HG03045 (cell line): ENCODE measurements around the gene TNFAIP8.
"Not testable (repeated sequence)": the region's sequence is repeated elsewhere in the genome, so short reads cannot be mapped to it uniquely, and the experiment has no call there.

ENCODE experiments used
- ATAC-seq: cut with Tn5 transposase; IDR thresholded peaks from one replicate; pipeline ENCODE4 v1.9.1; 2021; ENCODE audit warnings: mild to moderate bottlenecking, moderate library complexity; ENCODE audit not compliant: unreplicated experiment

TNFAIP8 gene

DNA sequence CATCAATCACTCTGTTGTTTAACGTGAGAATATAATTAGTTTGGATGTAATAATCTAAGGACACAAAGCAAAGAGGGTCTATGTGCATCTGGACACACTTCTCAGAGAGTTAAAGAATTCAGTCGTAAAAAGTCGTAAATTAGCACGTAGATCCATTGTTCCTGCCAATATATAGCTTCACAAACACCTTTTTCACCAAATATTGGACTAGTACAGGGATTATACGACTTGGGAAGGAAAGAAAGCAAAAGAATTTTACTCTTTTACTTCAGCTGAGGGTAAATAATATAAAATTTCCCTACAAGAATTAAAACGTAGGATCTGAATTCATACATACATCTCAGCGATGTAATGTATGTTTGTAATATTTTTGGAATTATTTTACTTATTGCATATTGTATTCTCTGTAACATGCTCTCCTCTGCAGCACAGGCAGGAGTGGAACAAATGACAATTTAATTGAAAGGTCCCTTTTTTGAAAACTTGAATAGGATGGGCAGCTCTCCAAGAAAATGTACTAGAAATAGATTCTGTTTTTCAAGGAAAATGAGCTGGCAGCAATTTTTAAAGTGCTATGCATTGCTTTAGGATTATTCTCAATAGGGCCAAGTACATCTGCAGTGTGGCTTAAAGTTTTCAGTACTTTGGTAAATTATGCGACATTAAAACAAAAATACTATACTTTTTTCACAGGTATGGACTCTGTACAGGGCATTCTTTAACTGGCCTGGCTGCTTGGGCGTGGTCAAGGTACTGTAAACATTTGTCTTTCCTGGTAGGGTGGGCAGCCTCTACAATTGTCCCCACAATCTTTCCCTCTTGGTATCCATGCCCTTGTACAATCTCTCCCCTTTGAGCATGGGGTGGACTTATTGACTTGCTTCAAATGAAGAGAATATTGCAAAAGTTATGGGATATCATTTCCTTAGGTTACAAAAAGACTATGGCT is 56.7 kb downstream of the TNFAIP8 start:
- no peak for ATAC-seq

DNA sequence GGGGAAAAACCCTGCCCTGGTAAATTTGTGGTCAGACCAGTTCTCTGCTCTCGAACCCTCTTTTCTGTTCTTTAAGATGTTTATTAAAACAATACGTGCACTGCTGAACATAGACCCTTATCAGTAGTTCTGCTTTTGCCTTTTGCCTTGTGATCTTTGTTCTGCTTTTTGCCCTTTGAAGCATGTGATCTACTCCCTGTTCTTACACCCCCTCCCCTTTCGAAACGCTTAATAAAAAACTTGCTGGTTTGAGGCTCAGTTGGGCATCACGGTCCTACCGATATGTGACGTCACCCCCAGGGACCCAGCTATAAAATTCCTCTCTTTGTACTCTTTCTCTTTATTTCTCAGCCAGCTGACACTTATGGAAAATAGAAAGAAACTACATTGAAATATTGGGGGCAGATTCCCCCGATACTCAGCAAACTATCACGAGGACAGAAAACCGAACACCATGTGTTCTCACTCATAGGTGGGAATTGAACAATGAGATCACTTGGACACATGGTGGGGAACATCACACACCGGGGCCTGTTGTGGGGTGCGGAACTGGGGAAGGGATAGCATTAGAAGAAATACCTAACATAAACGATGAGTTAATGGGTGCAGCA is 58.4 kb downstream of the TNFAIP8 start:
- ATAC-seq: not testable (repeated sequence)

DNA sequence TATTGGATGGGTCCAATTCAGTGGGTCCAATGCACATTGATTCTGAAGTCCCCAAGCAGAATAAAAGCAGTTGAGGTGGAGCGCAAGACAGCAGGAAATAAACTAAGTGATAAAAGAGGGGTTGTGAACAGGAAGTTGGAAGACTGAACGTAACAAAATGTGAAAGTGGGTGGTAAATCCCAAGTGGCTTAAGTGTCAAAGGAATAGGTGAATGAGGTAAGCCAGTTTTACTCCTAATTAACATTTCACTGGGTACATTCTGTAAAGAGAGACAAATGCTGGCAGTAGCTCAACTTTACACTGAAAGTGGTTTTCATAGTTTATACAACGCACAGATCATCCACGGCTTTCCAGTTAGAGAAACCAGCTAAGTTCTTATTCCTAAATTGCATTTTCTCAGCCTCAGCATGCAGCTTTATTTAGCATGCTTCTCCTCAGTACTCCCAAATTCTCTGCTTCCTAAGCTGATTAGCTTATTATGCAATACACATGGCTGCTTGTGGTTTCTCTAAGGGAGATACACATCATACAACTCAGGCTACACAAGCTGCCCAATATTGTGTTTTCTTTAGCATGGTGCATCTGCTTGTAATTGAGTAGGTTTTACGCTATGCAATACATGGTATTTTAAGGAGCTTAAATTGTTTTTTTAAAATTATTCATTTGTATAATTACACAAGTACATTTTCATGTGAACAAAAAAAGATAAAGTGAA is 62.2 kb downstream of the TNFAIP8 start:
- no peak for ATAC-seq

DNA sequence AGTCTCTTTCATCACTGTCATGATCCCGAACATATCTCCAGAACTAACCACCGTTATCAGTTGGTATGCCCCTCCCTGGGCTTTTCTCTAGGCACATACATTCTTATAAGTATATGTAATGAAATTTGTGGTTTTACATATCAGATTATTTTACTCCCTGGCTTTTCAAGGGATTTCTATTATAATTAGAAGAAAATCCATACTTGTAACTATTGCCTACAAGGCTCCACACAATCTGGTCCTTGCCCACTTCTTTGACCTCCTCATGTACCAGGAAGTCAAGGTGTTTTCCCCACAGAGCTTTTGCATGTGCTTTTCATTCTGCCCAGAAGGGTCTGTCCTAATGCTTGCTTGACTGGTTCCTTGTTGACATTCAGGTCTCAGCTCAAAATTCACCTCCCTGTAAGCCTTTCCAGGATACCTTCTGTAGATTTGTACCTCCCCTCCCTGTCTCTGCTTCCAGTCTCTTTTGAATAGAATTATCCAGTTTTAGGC is 62.8 kb downstream of the TNFAIP8 start:
- no peak for ATAC-seq

DNA sequence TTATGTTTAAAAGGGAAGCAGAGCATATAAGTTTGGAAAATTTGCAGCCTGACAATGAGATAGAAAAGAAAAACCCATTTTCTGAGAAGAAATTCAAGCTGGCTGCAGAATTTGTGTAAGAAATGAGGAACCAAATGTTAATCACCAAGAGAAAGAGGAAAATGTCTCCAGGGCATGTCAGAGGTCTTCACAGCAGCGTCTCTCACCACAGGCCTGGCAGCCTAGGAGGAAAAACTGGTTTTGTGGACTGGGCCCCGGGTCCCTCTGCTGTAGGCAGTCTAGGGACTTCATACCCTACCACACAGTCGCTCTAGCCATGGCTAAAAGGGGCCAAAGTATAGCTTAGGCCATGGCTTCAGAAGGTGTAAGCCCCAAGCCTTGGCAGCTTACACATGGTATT is 64.3 kb downstream of the TNFAIP8 start:
- no peak for ATAC-seq

DNA sequence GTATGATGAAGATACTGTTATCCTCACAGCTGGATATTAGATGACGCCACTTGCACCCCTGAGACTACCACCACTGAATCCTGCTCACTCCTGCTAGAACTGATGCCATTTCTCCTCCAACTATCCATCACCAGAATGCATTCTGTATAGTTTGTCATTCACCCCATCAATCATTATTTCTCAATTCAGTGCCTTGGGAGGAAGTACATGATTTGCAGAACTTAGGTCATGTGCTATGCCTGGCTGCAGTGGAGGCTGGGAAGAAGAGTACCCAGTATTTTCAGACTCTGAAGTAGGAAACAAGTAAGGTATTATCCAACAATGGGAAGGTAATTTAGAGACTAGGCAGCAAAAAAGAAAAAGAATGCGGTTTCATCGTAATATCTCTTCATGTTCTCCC is 70.2 kb downstream of the TNFAIP8 start:
- ATAC-seq: no peak

DNA sequence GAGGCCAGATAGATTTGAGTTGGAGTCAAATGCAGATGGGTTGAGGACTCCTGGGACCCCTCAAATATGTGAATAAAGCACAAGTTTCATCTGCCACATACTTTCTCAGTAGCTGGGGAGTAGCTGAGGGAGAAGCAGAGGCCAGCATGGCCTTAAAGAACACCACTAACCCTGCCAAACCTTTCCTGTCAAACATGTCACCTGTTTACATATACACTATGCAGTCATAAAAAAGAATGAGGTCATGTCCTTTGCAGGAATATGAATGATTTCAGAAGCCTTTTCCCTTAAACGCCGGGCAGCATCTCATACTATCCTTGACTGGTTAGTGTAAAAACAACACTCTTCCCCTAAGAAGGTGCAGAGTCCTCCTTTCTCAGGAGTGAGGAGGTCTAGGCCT is 71.2 kb downstream of the TNFAIP8 start:
- ATAC-seq: no peak

DNA sequence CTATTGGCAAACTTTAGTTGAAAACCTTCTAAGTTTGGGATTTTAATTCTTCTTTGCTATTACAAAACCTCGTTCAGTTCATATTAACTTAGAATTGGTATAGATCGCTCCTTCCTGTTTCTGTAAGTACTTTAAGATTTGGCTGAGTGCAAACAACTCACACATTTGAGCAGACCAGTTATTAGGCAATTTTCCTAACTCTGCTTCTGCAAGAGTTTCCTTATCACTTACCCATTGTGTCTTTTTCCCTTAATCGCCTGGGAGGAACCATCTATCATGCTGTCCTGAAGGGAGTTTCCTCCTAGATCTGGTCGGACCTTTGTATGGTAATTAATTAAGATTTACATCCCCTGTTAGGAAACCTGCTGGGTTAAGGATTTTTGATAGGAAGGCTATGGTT is 71.8 kb downstream of the TNFAIP8 start:
- ATAC-seq: not testable (repeated sequence)

DNA sequence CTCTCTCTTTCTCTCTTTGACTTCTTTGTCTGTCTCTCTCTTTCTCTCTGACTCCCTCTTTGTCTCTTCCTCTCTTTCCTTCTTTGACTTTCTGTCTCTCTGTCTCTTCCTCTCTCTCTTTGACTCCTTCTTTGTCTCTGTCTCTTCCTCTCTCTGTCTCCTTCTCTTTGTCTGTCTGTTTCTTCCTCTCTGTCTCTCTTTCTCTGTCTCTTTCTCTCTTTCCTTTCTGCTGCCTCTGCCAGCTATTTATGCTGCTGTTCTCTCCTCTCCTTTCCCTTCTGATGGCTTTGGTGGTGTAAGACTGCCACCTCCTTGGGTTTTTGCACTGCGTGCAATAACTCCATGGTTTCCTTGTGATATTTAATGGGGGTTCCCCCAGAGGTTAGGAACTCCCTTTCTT is 72.3 kb downstream of the TNFAIP8 start:
- ATAC-seq: not testable (repeated sequence)

DNA sequence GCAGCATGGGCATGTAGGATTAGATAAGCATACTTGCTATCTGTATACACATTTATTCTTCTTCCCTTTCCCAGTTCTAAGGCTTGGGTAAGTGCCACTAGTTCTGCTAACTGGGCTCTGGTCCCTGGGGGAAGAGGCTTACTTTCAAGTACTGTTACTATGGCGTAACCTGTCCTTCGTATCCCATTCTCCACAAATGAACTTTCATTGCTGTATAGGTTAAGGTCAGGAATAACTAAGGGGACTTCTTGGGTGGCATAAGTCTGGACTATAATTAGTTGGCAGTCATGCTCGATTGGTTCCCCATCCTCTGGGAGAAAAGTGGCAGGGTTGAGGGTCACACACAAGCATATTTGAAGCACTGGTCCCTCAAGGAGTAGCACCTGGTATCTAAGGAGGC is 72.8 kb downstream of the TNFAIP8 start:
- not testable (repeated sequence) for ATAC-seq

DNA sequence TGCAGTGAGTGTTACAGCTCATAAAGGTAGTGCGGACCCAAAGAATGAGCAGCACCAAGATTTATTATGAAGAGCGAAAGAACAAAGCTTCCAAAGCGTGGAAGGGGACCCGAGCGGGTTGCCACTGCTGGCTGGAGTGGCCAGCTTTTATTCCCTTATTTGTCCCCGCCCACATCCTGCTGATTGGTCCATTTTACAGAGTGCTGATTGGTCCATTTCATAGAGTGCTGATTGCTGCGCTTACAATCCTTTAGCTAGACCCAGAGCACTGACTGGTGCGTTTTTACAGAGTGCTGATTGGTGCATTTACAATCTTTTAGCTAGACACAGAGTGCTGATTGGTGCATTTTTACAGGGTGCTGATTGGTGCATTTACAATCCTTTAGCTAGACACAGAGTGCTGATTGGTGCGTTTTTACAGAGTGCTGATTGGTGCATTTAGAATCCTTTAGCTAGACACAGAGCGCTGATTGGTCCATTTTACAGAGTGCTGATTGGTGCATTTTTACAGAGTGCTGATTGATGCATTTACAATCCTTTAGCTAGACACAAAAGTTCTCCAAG is 76.9 kb downstream of the TNFAIP8 start:
- ATAC-seq: not testable (repeated sequence)

DNA sequence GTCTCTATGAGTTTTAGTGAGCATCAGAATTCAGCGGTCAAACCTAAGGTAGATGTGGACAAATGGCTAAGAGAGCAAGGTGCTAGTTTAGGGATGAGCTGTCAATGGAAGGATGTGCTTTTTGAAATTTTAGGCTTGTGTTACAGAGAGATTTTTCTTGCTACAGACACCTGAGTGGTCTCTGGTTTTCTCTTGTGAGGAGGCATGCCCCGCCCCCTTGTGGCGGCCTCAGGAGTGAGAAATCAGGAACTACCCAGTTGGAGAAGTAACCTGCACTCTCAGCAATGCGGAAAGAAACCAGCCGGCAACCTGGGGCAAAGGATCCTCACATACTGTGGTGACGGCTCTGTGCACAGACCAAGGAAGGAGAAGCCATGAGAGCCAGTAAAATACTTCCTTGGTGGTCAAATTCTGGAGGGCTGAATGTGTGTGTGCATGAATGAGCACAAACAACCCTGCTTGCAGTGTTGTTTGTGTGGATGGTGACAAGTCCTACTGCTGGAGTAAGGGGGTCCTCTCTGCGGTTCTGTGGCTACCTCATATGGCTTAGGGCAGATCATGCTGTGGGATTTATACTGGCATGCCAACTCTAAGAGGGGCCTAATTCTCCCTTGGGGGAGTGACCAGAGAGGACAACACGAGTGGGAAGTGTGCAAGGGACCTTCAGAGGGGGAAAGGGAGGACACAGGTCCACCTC is 79.8 kb downstream of the TNFAIP8 start:
- ATAC-seq: peak; percentile 92

DNA sequence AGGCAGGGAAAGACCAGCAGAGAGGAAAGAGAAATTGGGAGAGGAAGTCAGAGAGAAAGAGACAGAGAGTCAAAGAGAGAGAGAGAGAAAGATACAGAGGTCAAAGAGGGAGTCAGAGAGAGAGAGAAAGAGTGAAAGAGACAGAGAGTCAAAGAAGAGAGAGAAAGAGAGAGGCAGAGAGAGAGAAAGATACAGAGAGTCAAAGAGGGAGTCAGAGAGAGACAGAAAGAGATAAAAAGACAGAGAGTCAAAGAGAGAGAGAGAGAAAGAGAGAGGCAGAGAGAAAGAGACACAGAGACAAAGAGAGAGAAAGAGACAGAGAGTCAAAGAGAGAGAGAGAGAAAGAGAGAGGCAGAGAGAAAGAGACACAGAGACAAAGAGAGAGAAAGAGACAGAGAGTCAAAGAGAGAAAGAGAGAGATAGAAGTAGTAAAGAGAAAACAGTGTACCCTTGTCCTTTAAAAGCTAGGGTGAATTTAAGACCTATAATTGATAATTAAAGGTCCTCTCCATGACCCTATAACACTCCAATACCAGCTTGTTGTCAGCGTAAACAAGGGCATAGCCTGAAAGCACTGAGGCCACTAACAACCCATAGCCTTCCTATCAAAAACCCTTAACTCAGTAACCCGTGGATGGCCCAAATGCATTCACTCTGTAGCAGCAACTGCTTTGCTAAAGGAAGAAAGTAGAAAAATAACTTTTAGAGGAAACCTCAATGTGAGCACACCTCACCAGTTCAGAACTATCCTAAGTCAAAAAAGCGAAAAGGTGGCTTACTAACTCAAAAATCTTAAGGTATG is 82.2 kb downstream of the TNFAIP8 start:
- ATAC-seq: not testable (repeated sequence)

DNA sequence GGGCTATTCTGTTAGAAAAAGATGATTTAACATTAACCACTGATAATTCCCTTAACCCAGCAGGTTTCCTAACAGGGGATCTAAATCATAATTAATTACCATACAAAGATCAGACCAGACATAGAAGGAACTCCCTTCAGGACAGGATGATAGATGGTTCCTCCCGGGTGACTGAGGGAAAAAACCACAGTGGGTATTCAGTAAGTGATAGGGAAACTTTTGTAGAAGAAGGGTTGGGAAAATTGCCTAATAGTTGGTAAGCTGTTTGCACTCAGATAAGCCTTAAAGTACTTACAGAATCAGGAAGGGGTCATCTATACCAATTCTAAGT is 82.7 kb downstream of the TNFAIP8 start:
- ATAC-seq: not testable (repeated sequence)

DNA sequence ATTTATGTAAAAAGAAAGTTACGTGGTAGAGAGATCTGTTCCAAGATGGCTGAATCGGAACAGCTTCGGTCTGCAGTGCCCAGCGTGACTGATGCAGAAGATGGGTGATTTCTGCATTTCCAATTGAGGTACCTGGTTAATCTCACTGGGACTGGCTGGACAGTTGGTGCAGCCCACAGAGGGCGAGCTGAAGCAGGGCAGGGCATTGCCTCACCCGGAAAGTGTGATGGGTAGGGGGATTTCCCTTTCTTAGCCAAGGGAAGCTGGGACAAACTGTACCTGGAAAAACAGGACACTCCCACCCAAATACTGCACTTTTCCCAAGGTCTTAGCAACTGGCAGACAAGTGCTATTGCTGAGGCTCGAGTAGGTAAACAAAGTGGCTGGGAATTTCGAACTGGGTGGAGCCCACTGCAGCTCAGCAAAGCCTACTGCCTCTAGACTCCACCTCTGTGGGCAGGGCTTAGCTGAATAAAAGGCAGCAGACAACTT is 83.4 kb downstream of the TNFAIP8 start:
- ATAC-seq: no peak

DNA sequence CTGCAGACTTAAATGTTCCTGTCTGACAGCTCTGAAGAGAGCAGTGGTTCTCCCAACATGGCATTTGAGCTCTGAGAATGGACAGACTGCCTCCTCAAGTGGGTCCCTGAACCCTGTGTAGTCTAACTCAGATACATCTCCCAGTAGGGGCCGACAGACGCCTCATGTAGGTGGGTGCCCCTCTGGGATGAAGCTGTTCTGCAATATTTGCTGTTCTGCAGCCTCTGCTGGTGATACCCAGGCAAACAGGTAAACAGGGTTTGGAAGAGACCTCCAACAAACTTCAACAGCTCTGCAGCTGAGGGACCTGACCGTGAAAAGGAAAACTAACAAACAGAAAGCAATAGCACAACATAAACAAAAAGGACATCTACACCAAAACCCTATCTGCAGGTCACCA is 83.8 kb downstream of the TNFAIP8 start:
- not testable (repeated sequence) for ATAC-seq

DNA sequence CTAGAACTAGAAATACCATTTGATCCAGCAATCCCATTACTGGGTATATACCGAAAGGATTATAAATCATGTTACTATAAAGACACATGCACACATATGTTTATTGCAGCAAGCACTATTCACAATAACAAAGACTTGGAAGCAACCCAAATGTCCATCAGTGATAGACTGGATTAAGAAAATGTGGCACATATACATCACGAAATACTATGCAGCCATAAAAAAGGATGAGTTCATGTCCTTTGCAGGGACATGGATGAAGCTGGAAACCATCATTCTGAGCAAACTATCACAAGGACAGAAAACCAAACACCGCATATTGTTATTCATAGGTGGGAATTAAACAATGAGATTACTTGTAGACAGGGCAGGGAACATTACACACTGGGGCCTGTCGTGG is 88.8 kb downstream of the TNFAIP8 start:
- not testable (repeated sequence) for ATAC-seq

DNA sequence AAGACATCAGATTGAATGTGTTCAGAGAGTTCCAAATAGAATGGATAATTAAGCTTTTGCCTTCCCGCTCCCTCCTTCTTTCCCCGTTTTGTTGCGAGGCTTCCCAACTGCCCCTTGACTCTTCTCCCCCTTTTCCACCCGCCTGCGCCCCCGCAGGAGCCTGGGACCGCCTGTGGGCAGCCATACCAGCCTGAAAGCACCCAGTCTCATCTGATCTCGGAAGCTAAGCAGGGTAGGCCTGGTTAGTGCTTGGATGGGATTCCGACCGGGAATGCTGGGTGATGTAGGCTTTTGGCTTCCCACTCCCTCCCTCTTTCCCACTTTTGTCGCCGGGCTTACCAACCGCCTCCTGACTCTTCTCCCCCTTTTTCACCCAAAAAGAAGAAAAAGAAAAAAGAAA is 89.7 kb downstream of the TNFAIP8 start:
- ATAC-seq: no peak
